Skeletal muscle tissue (tissue), 4 donors: ENCODE measurements around the gene CPOX. TPM values are rescaled to one million over a fixed set of nuclear protein-coding genes. Genes with fewer than 3 reads are reported as not detected.
"Not testable (repeated sequence)": the region's sequence is repeated elsewhere in the genome, so short reads cannot be mapped to it uniquely, and the experiment has no call there.

Source experiments
- H3K27ac ChIP-seq: one replicate; pipeline ENCODE4 v1.7.0; 2013; ENCODE audit warnings: mild to moderate bottlenecking, low read depth, low read length, inconsistent platforms
- H3K27me3 ChIP-seq, 3 donors: one replicate each; pipeline ENCODE4 v1.7.0; 2013; ENCODE audit warnings: low read length in 3 of 3; ENCODE audit not compliant: control insufficient read depth in 3 of 3, insufficient read depth in 3 of 3
- H3K36me3 ChIP-seq, 3 donors: one replicate each; pipeline ENCODE4 v1.7.0; 2013; ENCODE audit warnings: low read length in 3 of 3; ENCODE audit not compliant: control insufficient read depth in 3 of 3, insufficient read depth in 3 of 3
- H3K4me1 ChIP-seq, 3 donors: one replicate each; pipeline ENCODE4 v1.7.0; 2013; ENCODE audit warnings: low read length in 3 of 3, mild to moderate bottlenecking in 3 of 3; ENCODE audit not compliant: control insufficient read depth in 3 of 3, insufficient read depth in 3 of 3
- H3K4me3 ChIP-seq, 3 donors: one replicate each; pipeline ENCODE4 v1.7.0; 2013; ENCODE audit warnings: low read length in 3 of 3
- H3K9ac ChIP-seq, 3 donors: one replicate each; pipeline ENCODE4 v1.7.0; 2013; ENCODE audit warnings: low read length in 3 of 3, mild to moderate bottlenecking in 3 of 3, moderate library complexity in 2 of 3, low read depth in 1 of 3
- H3K9me3 ChIP-seq, 3 donors: one replicate each; pipeline ENCODE4 v1.7.0; 2013; ENCODE audit warnings: low read length in 3 of 3; ENCODE audit not compliant: control insufficient read depth in 3 of 3
- total RNA-seq: library from RNA; depleted of rRNA; stranded (reverse); fragments of >200 nt; gene quantifications from one replicate; pipeline ENCODE4 v1.2.3, GENCODE V29; 2014
- donor health status: Osteomylitis.

The CPOX gene
- total RNA-seq, 1 donor from 2014 or later: 13.6 TPM

GRCh38 chr3:98565237-98565643 lies 28.2 kb downstream of the CPOX start:
- Histone ChIP-seq H3K9me3 (no peaks in the 10 kb centered on the region), H3K27ac (no peak overlapping the region), H3K36me3 (no peaks in the 10 kb centered on the region), H3K4me3 (no peak overlapping the region), H3K4me1 (no peaks in the 10 kb centered on the region), H3K27me3 (no peaks in the 10 kb centered on the region), H3K9ac (no peak overlapping the region)

GRCh38 chr3:98564282-98565005 lies 29.0 kb downstream of the CPOX start:
- Histone ChIP-seq H3K27me3 (no peaks in the 10 kb centered on the region), H3K4me3 (no peak overlapping the region), H3K27ac (no peak overlapping the region), H3K4me1 (no peaks in the 10 kb centered on the region), H3K9ac (no peak overlapping the region), H3K36me3 (no peaks in the 10 kb centered on the region), H3K9me3 (no peaks in the 10 kb centered on the region)

GRCh38 chr3:98563661-98564281 lies 29.6 kb downstream of the CPOX start:
- Histone ChIP-seq H3K27me3 (no peaks in the 10 kb centered on the region), H3K4me3 (no peak overlapping the region), H3K9me3 (no peaks in the 10 kb centered on the region), H3K4me1 (no peaks in the 10 kb centered on the region), H3K9ac (no peak overlapping the region), H3K27ac (no peak overlapping the region), H3K36me3 (no peaks in the 10 kb centered on the region)

- no peaks in the 10 kb centered on the region for H3K27me3 ChIP-seq
- H3K4me1 ChIP-seq: no peaks in the 10 kb centered on the region
- no peaks in the 10 kb centered on the region for H3K9me3 ChIP-seq
- H3K4me3 ChIP-seq: no peak overlapping the region
- H3K27ac ChIP-seq: no peak overlapping the region
- no peak overlapping the region for H3K9ac ChIP-seq
- H3K36me3 ChIP-seq: no peaks in the 10 kb centered on the region
Measured at GRCh38 chr3:98561727-98562521, 31.5 kb downstream of the CPOX start.

GRCh38 chr3:98560911-98561310 lies 32.5 kb downstream of the CPOX start:
- Histone ChIP-seq H3K9ac (no peak overlapping the region), H3K4me3 (no peak overlapping the region), H3K9me3 (no peaks in the 10 kb centered on the region), H3K27me3 (peaks cover 0 to 2% (median 0%) of the 10 kb centered on the region in 3 donors), H3K4me1 (no peaks in the 10 kb centered on the region), H3K36me3 (no peaks in the 10 kb centered on the region), H3K27ac (no peak overlapping the region)

GRCh38 chr3:98559769-98560168 lies 33.6 kb downstream of the CPOX start:
- H3K27me3 ChIP-seq, H3K36me3 ChIP-seq, H3K4me3 ChIP-seq, H3K4me1 ChIP-seq, H3K9ac ChIP-seq, H3K27ac ChIP-seq, H3K9me3 ChIP-seq: not testable (repeated sequence)

- H3K9me3 ChIP-seq: no peaks in the 10 kb centered on the region
- no peaks in the 10 kb centered on the region for H3K4me1 ChIP-seq
- no peaks in the 10 kb centered on the region for H3K36me3 ChIP-seq
- H3K27me3 ChIP-seq: peaks cover 0 to 2% (median 0%) of the 10 kb centered on the region in 3 donors
- no peak overlapping the region for H3K27ac ChIP-seq
- no peak overlapping the region for H3K9ac ChIP-seq
- no peak overlapping the region for H3K4me3 ChIP-seq
Measured at GRCh38 chr3:98558100-98558827, 35.1 kb downstream of the CPOX start.

- H3K9me3 ChIP-seq: no peaks in the 10 kb centered on the region
- no peak overlapping the region for H3K4me3 ChIP-seq
- peaks cover 0 to 2% (median 0%) of the 10 kb centered on the region in 3 donors for H3K27me3 ChIP-seq
- H3K9ac ChIP-seq: no peak overlapping the region
- H3K36me3 ChIP-seq: no peaks in the 10 kb centered on the region
- H3K27ac ChIP-seq: no peak overlapping the region
- H3K4me1 ChIP-seq: no peaks in the 10 kb centered on the region
Measured at GRCh38 chr3:98557324-98558010, 35.9 kb downstream of the CPOX start.
